Upper lobe of left lung (tissue), 4 donors: ENCODE measurements around the gene TMEM86A.

Experiments used
- CTCF ChIP-seq, 6 experiments: fragments of 450-650 bp in 4 of 6; fragments of 200-600 bp in 2 of 6; sonication (generic) in 2 of 6; IDR thresholded peaks; one replicate each; pipeline ENCODE4 v1.5.1; 2016 to 2019; ENCODE audit warnings: antibody characterized with exemption in 6 of 6
- POLR2A ChIP-seq, 4 donors: fragments of 450-650 bp; IDR thresholded peaks; one replicate each; pipeline ENCODE4 v1.5.1; 2016 to 2017; ENCODE audit warnings: antibody characterized with exemption in 4 of 4, mild to moderate bottlenecking in 2 of 4

GRCh38 chr11:18727479-18728236 lies 29.1 kb downstream of the TMEM86A start:
- TF ChIP-seq CTCF (IDR thresholded peaks at IDR 0.05) (peak; percentile 41 to 79 (median 49)), POLR2A (IDR thresholded peaks at IDR 0.05) (no peak)
